Measurements from ENCODE around the gene FNDC8. TPM values are rescaled to one million over a fixed set of nuclear protein-coding genes. Genes with fewer than 3 reads are reported as not detected.
"Not testable (repeated sequence)": the region's sequence is repeated elsewhere in the genome, so short reads cannot be mapped to it uniquely, and the experiment has no call there.

The FNDC8 gene
- total RNA-seq, 4 donors from 2014 or later = not detected

GRCh38 chr17:35169835-35170363 is 48.5 kb downstream of the FNDC8 start:
- no peaks in the 10 kb centered on the region for H3K4me1 ChIP-seq
- DNase-seq = no peak
- in situ Hi-C loops (cut with MboI; ENCODE audit: low pct_ligation_motif_present in 1 of 4, low pct_unique_long_range_greater_than_20kb in 1 of 4, low sequenced_read_pairs in 3 of 4) = loop anchor here (10.0 to 25.0 kb wide), 3 partner anchors 365 to 567 kb away; partner anchors contain the start of genes SLFN12L (in 4 of the 4) and RASL10B (in 1 of the 4)
- H3K4me3 ChIP-seq = no peak overlapping the region
- TF ChIP-seq POLR2AphosphoS5 (IDR thresholded peaks at IDR 0.05) = no peak
- H3K9me3 ChIP-seq = no peaks in the 10 kb centered on the region
- WGBS, 2 donors (ENCODE audit: low coverage in 1 of 2) = 92% methylated on average over 16 of the region's 17 CpGs; no CpG with 5 or more reads in 1 of the 2 donors
- intact Hi-C loops (cut with DNase I; ENCODE audit: low total_unique reads) = loop anchor here (10.0 kb wide), 1 partner anchor 365 kb away; the partner anchor contains the start of gene SLFN12L
- H3K36me3 ChIP-seq = no peaks in the 10 kb centered on the region
- H3K27me3 ChIP-seq = no peaks in the 10 kb centered on the region
- no peak overlapping the region for H3K27ac ChIP-seq

- no peaks in the 10 kb centered on the region for H3K4me1 ChIP-seq
- no peaks in the 10 kb centered on the region for H3K9me3 ChIP-seq
- in situ Hi-C loops (cut with MboI; ENCODE audit: low pct_ligation_motif_present in 1 of 4, low pct_unique_long_range_greater_than_20kb in 1 of 4, low sequenced_read_pairs in 3 of 4) (loop anchor here in 3 of 4 donors (10.0 to 25.0 kb wide), 3 partner anchors 364 to 566 kb away; partner anchors contain the start of genes SLFN12L (in 2 of the 3) and RASL10B (in 1 of the 3)), intact Hi-C loops (cut with DNase I; ENCODE audit: low total_unique reads) (loop anchor here (10.0 kb wide), 1 partner anchor 364 kb away; the partner anchor contains the start of gene SLFN12L)
- no peak overlapping the region for H3K4me3 ChIP-seq
- no peak overlapping the region for H3K27ac ChIP-seq
- H3K36me3 ChIP-seq = no peaks in the 10 kb centered on the region
- 66% methylated on average over 18 of the region's 18 CpGs; no CpG with 5 or more reads in 1 of the 2 donors for WGBS, 2 donors (ENCODE audit: low coverage in 1 of 2)
- DNase-seq = no peak
- TF ChIP-seq CTCF (IDR thresholded peaks at IDR 0.05) (peak in 4 of 5 experiments; percentile 18 to 26 (median 24)), POLR2A (IDR thresholded peaks at IDR 0.05) (no peak), EP300 (IDR thresholded peaks at IDR 0.05; ENCODE audit: low read depth) (no peak), POLR2AphosphoS5 (IDR thresholded peaks at IDR 0.05) (no peak)
- H3K27me3 ChIP-seq = no peaks in the 10 kb centered on the region
Measured at GRCh38 chr17:35170968-35171771, 49.8 kb downstream of the FNDC8 start.

- WGBS, 2 donors (ENCODE audit: low coverage in 1 of 2) = 23 to 30% methylated on average over 2 of the region's 2 CpGs
- in situ Hi-C loops (cut with MboI; ENCODE audit: low pct_ligation_motif_present in 1 of 4, low pct_unique_long_range_greater_than_20kb in 1 of 4, low sequenced_read_pairs in 3 of 4) = loop anchor here in 3 of 4 donors (10.0 to 25.0 kb wide), 3 partner anchors 363 to 565 kb away; partner anchors contain the start of genes SLFN12L (in 2 of the 3) and RASL10B (in 1 of the 3)
Measured at GRCh38 chr17:35171834-35172233, 50.4 kb downstream of the FNDC8 start.

GRCh38 chr17:35172321-35172720 is 50.9 kb downstream of the FNDC8 start:
- H3K27ac ChIP-seq, H3K27me3 ChIP-seq, H3K9me3 ChIP-seq, H3K4me3 ChIP-seq, H3K36me3 ChIP-seq, H3K4me1 ChIP-seq, DNase-seq: not testable (repeated sequence)
- intact Hi-C loops (cut with DNase I; ENCODE audit: low total_unique reads) (loop anchor here (10.0 kb wide), 1 partner anchor 362 kb away; the partner anchor contains the start of gene SLFN12L), in situ Hi-C loops (cut with MboI; ENCODE audit: low pct_ligation_motif_present in 1 of 4, low pct_unique_long_range_greater_than_20kb in 1 of 4, low sequenced_read_pairs in 3 of 4) (loop anchor here in 3 of 4 donors (10.0 to 25.0 kb wide), 3 partner anchors 362 to 565 kb away; partner anchors contain the start of genes SLFN12L (in 2 of the 3) and RASL10B (in 1 of the 3))
- WGBS, 2 donors (ENCODE audit: low coverage in 1 of 2) = 67 to 80% methylated on average over 1 to 3 of the region's 3 CpGs

More at GRCh38 chr17:35171834-35172233, 50.4 kb downstream of the FNDC8 start:
- H3K4me1 ChIP-seq = no peaks in the 10 kb centered on the region
- no peaks in the 10 kb centered on the region for H3K36me3 ChIP-seq
- H3K9me3 ChIP-seq = no peaks in the 10 kb centered on the region
- no peak overlapping the region for H3K27ac ChIP-seq
- no peaks in the 10 kb centered on the region for H3K27me3 ChIP-seq
- H3K4me3 ChIP-seq = no peak overlapping the region
- TF ChIP-seq CTCF (IDR thresholded peaks at IDR 0.05) = peak in 1 of 5 experiments; percentile 0
- TF ChIP-seq EP300 (IDR thresholded peaks at IDR 0.05; ENCODE audit: low read depth) = no peak
- intact Hi-C loops (cut with DNase I; ENCODE audit: low total_unique reads) = loop anchor here (10.0 kb wide), 1 partner anchor 363 kb away; the partner anchor contains the start of gene SLFN12L
- DNase-seq = no peak

Data from transverse colon (tissue), 4 donors.